ENCODE results near the gene UNC5A. TPM values are rescaled to one million over a fixed set of nuclear protein-coding genes. Genes with fewer than 3 reads are reported as not detected.

Gene UNC5A
- total and polyA plus RNA-seq, 10 of the 15 experiments (the other 5 are each of a cell fraction or from before 2014, with no cell fraction given) = not detected

- Histone ChIP-seq H3K4me3 (no peak overlapping the region), H2AFZ (ENCODE audit: control insufficient read depth, low read depth, low read length) (no peak overlapping the region), H3K9me3 (replicated peaks; ENCODE audit: control insufficient read depth, insufficient read depth, low read length) (no peaks in the 10 kb centered on the region), H4K20me1 (ENCODE audit: control insufficient read depth, insufficient read depth) (no peaks in the 10 kb centered on the region), H3K4me2 (ENCODE audit: control insufficient read depth, insufficient read depth) (no peak overlapping the region), H3K4me1 (ENCODE audit: control insufficient read depth, insufficient read depth, low read length) (no peaks in the 10 kb centered on the region), H3K27ac (ENCODE audit: control insufficient read depth, insufficient read depth) (no peak overlapping the region), H3K9ac (ENCODE audit: control insufficient read depth, insufficient read depth, low read length) (no peak overlapping the region), H3K27me3 (replicated peaks in 1 of 2; ENCODE audit: control insufficient read depth in 2 of 2, insufficient read depth in 2 of 2, low read length in 1 of 2) (peaks cover 0 to 2% of the 10 kb centered on the region in 2 experiments; a peak in 1 of 4 replicates), H3K36me3 (ENCODE audit: control insufficient read depth in 2 of 2, insufficient read depth in 2 of 2, low read length in 1 of 2) (no peaks in the 10 kb centered on the region), H3K79me2 (ENCODE audit: control insufficient read depth, insufficient read depth, low read length) (no peaks in the 10 kb centered on the region)
- ATAC-seq (no peak), FAIRE-seq (no peak), DNase-seq (ENCODE audit: low read depth, low spot score) (no peak)
- TF ChIP-seq MYC (IDR thresholded peaks at IDR 0.05; ENCODE audit: insufficient read depth, insufficient read length, insufficient replicate concordance, low read length, severe bottlenecking) (no peak), NFXL1 (IDR thresholded peaks at IDR 0.05; ENCODE audit: borderline replicate concordance) (no peak), RELB (IDR thresholded peaks at IDR 0.05; ENCODE audit: low read depth) (no peak), ZBTB4 (CRISPR knock-in tag; IDR thresholded peaks at IDR 0.05) (no peak), SRF (IDR thresholded peaks at IDR 0.05; ENCODE audit: low read depth in 2 of 2, low read length in 2 of 2) (no peak), MTA3 (IDR thresholded peaks at IDR 0.05; ENCODE audit: borderline replicate concordance, low read length) (no peak), LARP7 (IDR thresholded peaks at IDR 0.05) (no peak)
- RAD21 ChIA-PET (ENCODE audit: unreplicated experiment) = no interaction called here
- SMC1A ChIA-PET (ENCODE audit: uncharacterized antibody, unreplicated experiment) = no interaction called here
- no TSS peak for BruUV-seq (replicated peaks)
- CTCF ChIA-PET = no interaction called here
- in situ Hi-C loops (cut with MboI) = no loop called here
- intact Hi-C loops (cut with micrococcal nuclease; ENCODE audit: unreplicated experiment) = no loop called here
- POLR2A ChIA-PET = no interaction called here
- WGBS (ENCODE audit: insufficient coverage, insufficient replicate concordance, low lambda C conversion rate, missing lambda C conversion rate) = 63% methylated on average over 5 of the region's 13 CpGs
Measured at GRCh38 chr5:176847726-176848290, 37.4 kb downstream of the UNC5A start.

All from GM12878 (cell line).